COR-L47 (cell line): ENCODE measurements around the gene CLEC14A.

Source experiments
- DNase-seq: peaks from one replicate; lab custom pipeline; 2025; lab: John Stamatoyannopoulos, UW

CLEC14A gene

DNA sequence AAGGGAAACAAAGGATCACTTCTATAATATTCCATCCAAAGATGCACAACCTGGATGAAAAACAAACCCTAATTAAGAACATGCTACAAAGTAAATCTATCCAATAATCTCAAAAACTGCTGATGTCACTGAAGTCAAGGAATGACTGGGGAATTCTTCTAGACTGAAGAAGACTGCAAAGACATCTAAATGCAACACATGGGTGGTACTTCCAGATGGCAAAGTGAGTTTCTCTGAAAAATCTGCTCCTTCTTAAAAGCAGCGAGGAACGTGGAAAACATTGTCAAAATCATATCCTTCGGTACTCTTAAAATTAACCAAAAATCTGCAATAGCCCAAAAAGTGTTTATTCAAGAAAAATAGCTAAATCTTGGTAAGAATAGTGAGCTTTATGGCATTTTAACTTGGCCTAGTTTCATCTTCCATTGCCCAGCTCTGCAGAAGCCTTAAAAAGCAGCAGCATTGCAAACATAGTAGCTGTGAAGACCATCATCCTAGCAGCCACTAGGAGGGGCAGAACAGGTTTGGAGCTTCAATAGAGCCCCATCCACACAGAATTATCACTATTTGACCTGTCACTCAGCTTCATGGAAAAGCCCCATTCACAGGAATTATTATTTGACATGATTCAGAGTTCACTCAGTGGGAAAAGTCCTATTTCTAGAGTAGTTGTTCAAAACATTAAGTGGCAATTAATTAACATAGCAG is 7.4 kb downstream of the CLEC14A start:
- no peak for DNase-seq

DNA sequence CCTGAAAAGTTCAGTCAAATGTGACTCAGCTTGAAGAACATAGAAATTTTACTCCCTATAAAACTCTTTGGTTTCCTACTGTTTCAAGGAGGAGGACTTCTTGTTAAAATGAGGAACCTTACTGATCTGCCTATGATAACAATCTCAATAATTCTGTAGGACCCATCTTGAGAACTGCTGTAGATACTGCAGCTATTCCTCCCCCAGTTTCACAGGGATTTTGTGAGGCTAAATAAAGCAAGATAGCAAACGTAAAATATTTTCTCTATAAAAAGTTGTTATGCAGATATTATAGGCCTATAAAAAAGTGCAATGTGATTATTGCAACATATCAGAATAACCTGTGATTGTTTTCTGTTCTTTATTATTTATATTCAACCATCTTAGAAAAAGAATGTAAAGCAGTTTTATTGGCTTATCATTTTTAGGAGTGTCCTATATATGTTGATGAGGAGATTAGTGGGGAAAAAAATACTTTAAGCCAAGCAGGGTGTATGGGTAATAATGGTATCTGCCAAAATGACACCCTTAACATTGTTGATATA is 12.1 kb downstream of the CLEC14A start:
- no peak for DNase-seq

DNA sequence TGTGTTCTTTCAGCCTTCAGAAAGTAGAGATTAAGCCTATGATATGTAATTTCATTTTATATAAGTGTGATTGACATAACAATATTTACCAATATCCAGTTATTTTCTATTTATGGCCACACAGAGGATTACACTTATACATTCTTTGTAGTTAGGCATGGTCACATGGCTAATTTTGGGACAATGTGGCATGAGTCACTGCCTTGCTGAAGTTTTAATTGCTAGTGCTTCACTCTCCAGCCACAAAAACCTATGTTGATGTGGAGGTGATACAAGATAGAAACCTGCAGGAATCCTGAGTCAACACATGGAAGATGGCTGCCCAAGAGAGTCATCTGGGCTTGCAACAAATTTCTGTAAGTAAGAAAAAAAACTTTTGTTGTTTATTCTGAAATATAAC is 17.0 kb downstream of the CLEC14A start:
- no peak for DNase-seq

DNA sequence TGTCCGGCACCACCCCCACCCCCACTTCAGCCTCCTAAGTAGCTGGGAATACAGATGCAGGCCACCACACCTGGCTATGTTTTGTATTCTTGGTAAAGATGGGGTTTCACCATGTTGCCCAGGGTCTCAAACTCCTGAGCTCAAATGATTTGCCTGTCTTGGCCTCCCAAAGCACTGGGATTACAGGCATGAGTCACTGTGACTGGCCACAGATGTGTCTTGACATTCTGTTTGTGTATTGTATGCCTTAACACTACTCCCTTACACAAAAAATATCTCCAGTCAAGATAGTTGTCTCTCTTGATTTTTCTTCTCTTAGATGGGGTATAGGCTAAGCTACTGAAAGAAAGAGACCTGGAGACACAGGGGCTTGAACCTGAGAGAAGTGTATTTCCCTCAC is 17.6 kb downstream of the CLEC14A start:
- DNase-seq: no peak

DNA sequence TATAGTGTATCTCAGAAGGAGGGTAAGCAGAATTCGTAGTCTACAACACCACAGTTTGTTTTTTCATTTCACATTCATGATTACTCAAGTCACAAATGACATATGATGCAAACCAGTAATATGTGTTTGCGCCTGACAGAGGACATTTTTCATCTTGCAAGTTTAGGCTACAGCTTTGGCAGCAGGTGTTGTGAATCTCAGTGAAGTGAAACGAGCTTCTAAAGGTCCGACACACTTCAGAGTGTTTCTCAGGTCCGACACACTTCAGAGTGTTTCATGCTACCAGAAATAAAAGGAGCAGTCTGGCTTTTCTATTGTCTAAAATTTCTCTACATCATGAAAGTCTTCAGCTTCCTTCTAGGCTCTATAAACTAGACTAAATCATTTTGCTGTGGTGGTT is 22.7 kb downstream of the CLEC14A start:
- DNase-seq: no peak

DNA sequence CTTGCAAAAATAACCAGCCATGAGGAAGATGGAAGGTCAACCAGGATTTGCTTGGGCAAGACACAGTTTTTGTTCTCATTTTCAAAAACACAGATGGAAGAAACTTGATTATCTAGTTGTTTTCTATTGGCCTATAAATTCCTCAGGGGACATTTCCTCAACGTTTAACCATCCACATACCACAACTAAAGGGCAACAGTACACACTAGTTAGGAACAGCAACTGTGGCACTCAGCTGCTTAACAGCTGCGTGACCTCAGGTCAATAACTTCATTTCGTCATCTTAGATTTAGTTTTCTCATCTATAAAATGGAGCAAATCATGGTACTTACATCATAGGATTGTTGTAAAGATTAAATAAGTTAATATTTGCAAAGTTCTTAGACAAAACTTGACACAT is 29.5 kb downstream of the CLEC14A start:
- no peak for DNase-seq

DNA sequence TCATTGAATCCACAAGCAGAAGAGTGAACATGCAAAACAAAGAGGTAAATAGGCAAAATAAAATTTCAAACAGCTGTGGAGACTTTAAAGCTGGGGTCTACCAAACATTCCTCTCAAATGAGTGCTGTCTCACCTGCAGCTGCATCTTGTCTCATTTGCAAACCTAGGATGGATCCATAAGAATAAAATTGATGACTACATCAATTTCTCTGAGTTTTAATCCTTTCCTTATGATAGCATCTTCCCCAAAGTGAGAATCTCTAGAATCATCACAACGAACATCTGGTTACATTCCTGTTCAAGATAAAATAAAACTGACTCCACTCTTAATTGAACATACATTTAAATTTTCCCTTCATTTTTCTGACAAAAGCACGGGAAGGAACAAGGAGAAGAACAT is 29.9 kb downstream of the CLEC14A start:
- DNase-seq: no peak

DNA sequence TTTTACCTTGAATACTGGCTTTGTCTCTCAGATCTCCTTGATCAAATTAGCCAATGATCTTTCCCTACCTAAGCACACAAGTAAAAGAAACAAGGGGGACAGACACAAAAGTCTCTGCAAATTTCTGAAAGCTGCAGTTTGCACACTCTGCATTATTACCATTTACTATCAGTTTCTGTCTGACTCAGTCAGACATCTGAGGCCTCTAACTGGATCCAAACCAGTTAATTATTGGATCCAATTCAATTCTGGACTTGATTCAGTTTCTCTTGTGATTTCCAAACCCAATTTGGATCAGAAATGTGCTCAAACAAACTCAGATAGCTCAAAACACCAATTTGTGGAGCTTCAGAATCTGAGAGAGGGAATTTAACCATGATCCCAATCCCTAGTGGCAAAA is 31.6 kb downstream of the CLEC14A start:
- no peak for DNase-seq

DNA sequence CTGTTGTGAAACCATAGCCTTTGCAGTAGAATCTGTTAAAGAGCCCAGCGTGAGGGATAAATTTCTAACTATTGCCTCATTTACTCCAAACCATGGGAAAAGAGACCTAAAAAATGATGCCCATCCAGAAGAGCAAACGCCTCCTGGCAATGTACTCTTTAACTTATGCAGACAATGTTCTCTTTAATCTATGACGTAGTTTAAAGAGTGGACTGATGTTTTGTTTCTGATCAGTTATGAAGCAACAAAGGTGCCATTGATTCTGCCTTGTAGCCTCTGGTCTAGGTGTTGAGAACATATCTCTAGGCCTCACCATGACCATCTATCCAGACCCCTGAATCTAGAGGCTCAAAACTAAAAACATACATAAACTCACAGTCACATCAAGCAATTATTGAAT is 34.8 kb downstream of the CLEC14A start:
- DNase-seq: no peak

DNA sequence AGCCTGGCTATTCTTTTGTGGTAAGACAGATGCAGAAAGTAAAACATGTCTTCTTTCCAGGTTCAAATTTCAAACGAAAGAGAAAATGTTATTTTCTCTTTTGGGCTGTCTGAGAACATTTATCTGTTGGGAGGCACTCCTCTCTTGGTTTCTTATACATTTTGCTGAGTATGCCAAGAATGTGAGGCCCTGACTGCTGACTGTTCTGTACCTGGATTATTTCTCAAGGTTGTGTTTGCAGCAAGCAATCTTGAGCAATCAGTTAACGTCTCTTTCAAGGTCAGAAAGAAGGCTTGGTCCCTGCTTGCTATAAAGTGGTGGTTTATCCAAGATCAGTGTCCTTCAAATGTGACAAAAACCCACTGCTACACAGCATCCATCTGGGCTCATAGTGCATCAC is 38.3 kb downstream of the CLEC14A start:
- DNase-seq: no peak

DNA sequence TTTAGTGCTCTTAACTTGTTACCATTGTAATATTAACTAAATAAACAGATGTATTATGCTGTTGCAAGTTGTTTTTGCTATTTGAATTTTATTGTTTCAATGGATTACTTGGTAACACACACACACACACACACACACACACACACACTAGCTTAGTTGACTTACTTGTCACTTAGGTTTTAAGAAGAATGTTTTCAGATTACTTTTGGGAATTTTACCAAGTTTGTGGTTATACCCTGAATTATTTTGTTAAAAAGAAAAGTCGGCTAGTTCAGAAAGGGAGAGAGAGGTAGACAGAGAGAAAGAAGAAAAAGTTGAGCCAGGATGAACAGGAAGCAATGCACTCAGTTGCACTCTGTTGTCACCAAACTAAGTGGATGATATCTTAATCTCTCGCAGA is 42.9 kb downstream of the CLEC14A start:
- DNase-seq: no peak

DNA sequence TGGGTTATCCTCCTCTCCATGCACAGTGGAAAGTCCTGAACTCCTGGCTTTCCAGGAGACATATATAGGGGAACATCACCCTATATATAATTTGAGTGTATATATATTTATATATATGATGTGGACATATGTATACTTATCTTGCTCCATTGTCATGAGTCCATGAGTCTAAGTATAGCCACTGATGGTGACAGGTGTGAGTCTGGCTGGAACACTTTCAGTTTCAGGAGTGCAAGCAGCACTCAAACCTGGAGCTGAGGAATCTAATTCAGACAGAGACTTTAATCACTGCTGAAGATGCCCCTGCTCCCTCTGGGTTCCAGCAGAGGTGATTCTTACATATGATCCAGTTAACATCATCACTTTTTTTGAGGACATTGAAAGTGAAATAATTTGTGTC is 43.8 kb downstream of the CLEC14A start:
- DNase-seq: no peak

DNA sequence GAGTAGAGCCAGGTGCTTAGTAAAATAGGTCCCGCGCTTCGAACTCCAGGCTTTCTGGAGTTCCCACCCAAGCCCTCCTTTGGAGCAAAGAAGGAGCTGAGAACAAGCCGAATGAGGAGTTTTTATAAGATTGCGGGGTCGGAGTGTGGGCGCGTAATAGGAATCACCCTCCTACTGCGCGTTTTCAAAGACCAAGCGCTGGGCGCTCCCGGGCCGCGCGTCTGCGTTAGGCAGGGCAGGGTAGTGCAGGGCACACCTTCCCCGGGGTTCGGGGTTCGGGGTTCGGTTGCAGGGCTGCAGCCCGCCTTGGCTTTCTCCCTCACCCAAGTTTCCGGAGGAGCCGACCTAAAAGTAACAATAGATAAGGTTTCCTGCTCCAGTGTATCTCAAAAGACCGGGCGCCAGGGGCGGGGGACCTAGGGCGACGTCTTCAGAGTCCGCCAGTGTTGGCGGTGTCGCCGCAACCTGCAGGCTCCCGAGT is 44.6 kb downstream of the CLEC14A start:
- DNase-seq: no peak

DNA sequence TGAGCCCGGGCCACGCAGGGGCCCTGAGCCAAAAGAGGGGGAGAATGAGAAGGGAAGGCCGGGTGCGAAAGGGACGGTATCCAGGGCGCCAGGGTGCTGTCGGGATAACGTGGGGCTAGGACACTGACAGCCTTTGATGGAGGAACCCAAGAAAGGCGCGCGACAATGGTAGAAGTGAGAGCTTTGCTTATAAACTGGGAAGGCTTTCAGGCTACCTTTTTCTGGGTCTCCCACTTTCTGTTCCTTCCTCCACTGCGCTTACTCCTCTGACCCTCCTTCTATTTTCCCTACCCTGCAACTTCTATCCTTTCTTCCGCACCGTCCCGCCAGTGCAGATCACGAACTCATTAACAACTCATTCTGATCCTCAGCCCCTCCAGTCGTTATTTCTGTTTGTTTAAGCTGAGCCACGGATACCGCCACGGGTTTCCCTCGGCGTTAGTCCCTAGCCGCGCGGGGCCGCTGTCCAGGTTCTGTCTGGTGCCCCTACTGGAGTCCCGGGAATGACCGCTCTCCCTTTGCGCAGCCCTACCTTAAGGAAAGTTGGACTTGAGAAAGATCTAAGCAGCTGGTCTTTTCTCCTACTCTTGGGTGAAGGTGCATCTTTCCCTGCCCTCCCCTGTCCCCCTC is 45.2 kb downstream of the CLEC14A start:
- DNase-seq: no peak

DNA sequence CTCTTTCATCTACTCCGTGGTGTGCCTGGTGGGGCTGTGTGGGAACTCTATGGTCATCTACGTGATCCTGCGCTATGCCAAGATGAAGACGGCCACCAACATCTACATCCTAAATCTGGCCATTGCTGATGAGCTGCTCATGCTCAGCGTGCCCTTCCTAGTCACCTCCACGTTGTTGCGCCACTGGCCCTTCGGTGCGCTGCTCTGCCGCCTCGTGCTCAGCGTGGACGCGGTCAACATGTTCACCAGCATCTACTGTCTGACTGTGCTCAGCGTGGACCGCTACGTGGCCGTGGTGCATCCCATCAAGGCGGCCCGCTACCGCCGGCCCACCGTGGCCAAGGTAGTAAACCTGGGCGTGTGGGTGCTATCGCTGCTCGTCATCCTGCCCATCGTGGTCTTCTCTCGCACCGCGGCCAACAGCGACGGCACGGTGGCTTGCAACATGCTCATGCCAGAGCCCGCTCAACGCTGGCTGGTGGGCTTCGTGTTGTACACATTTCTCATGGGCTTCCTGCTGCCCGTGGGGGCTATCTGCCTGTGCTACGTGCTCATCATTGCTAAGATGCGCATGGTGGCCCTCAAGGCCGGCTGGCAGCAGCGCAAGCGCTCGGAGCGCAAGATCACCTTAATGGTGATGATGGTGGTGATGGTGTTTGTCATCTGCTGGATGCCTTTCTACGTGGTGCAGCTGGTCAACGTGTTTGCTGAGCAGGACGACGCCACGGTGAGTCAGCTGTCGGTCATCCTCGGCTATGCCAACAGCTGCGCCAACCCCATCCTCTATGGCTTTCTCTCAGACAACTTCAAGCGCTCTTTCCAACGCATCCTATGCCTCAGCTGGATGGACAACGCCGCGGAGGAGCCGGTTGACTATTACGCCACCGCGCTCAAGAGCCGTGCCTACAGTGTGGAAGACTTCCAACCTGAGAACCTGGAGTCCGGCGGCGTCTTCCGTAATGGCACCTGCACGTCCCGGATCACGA is 46.0 kb downstream of the CLEC14A start:
- DNase-seq: no peak

DNA sequence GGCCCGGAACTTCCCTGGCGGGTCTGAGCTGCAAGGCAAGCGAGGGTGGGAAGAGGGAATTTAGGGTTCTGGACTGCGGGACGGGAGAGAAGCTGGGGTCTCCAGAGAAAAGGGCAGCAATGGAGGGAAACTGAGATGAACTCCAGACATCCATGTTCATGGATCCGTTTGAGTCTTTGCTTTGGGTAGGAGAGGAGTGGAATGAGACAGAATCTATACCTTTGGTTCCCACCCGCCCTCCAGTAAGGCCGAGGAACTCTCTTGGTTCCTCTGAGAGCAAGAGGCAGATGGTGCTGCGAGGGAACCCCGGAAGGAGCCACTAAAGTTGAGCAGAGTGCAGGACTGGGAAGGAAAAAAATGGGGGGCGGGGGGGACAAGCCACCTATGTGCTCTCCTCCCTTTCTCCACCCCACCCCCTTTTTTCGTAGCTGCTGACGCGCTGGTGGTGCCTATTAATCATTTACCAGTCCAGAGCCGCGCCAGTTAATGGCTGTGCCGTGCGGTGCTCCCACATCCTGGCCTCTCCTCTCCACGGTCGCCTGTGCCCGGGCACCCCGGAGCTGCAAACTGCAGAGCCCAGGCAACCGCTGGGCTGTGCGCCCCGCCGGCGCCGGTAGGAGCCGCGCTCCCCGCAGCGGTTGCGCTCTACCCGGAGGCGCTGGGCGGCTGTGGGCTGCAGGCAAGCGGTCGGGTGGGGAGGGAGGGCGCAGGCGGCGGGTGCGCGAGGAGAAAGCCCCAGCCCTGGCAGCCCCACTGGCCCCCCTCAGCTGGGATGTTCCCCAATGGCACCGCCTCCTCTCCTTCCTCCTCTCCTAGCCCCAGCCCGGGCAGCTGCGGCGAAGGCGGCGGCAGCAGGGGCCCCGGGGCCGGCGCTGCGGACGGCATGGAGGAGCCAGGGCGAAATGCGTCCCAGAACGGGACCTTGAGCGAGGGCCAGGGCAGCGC is 47.0 kb downstream of the CLEC14A start:
- peak; percentile 37 for DNase-seq

DNA sequence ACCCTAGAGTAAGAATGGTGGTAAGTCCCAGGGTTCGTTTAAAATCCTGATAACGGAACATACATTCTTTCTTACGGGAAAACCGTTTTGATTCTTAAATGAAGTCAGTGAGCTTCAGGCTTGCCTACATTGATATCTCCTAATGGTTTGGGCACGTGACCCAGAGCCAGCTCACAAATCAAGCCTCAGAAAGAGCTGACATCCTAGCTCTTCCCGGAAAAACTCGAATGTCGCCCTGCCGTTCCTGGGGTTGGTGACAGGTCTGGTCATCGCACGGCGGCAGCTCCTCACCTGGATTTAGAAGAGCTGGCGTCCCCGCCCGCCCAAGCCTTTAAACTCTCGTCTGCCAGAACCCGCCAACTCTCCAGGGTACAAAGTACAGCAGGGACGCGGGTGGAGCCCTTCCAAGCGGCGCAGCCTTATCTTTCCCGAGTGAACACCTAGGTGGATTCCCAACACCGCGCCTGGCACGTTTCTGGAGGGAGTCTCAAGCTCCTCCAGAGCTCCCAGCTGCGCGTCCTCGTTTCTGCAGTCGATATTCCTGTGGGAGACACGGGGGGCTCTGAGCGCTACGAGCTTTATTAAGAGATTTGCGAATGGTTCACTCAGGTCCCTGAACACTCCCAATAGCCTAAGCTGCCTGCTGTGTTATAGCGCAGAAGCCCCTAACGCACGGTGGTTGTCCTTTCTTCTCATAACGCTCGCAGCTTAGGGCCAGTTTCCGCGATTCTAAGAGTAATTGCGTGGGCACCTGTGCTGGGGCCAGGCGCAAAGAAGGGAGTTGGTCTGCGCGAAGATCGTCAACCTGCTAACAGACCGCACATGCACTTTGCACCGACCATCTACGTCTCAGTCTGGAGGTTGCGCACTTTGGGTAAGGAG is 47.9 kb downstream of the CLEC14A start, which contains the start of gene SSTR1:
TSS of gene SSTR1 (plus strand) at position 169 of the 882 bp plus-strand sequence. CDS start 1,486 bp downstream, outside the sequence.
- DNase-seq: no peak

DNA sequence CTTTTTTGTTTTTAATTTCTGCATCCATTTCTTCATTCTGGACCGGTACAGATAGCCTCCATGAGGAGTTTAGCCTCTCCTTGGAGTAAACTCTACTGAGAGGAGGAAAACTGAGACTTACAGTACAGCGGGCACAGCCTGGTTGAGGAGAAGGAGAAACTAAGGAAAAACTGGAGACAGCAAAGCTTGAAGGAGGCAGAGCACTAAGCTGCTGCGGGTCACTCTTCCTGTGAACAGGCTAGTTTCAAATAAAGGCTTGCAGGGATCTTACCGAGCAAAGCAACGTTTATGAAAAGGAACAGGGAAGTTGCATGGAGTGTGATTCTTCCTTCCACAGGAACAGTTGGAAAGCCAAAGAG is 48.5 kb downstream of the CLEC14A start:
- DNase-seq: no peak

DNA sequence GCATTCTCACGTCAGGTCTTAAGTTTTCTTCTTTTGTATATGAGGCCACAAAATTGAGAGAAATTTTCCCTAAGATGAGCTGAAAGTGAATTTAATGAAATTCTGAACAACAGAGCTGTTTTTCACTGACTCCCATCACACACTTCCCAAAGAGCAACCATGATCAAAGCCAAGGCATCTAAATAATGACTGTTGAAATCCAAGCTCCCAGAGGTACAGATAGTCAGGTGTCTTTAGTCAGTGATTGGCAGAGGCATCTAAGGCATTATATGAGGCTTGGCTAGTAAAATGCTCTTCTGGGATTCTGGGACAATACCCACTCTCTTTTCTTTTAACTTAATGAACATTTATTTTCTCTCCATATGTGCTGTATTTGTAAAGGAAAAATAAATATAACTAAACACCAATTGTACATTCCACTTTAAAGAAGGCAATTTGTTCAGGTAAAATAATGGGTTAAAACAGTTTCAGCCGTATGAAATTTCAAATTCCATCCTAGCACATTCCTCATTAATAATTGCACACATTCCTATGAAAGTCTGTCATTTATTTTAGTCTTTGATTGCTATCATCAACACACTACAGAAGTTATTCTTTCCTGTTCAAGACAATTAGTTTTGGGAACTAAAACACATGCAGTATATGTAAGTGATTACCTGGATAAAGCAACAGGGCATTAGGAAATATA is 49.1 kb downstream of the CLEC14A start:
- DNase-seq: no peak
